CD4-positive, alpha-beta T cell treated with Interleukin-15 for 1 hour (primary cell): Measurements from ENCODE around the gene ZFHX2.
"Not testable (repeated sequence)": the region's sequence is repeated elsewhere in the genome, so short reads cannot be mapped to it uniquely, and the experiment has no call there.

ENCODE experiments used
- DNase-seq: peaks from one replicate; pipeline ENCODE4 v3.0.0-alpha.2; 2020

ZFHX2 gene

DNA sequence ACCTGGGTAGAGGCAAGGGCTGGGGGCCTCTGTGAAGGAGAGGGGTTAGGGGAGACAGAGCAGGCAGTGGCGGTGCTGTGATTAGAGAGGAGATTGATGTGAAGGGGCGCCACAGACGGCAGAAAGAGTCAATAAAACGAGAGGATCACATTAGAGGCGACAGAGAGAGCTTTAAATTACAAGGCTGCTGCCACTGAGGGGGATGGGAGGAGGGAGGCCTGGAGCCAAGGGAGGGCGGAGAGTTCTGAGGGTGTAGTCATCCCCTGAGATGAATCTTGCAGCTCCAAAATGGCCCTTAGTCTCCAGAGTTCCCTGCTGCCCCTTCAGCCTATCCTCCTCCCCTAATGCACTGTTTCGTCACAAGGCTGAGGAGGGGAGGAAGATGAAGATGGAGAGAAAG is 12.8 kb downstream of the ZFHX2 start:
- DNase-seq: no peak

DNA sequence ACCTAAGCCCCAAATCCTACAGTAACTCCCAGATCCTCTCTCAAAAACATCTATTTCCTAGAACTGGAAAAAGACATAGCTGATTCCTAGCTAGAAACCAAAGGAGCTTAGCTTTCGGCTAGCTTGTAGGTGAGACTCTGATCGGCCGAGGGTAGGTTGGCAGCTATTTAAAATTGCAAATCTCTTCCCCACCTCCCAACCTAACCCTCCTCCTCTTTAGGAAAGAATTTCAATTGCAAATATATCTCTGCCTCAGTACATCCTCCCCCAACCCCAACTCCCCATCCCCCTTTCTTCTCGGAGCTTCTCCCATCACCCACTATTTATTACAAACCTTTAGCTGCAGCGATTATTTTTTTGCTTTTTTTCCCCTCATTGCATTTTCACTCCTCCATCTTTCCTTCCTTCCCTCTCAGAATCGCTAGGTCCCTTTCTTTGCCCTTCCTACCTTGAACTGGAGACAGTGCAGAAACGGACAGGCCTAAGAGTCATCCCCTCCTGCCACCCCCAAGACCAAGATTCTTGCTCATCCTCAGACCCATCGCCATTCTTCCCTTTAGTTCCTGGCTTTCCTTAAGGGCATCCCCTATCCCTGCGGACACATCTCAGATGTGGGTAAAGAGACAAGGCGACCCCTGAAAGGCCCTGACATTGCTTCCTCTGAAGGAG is 13.4 kb downstream of the ZFHX2 start:
- DNase-seq: no peak

DNA sequence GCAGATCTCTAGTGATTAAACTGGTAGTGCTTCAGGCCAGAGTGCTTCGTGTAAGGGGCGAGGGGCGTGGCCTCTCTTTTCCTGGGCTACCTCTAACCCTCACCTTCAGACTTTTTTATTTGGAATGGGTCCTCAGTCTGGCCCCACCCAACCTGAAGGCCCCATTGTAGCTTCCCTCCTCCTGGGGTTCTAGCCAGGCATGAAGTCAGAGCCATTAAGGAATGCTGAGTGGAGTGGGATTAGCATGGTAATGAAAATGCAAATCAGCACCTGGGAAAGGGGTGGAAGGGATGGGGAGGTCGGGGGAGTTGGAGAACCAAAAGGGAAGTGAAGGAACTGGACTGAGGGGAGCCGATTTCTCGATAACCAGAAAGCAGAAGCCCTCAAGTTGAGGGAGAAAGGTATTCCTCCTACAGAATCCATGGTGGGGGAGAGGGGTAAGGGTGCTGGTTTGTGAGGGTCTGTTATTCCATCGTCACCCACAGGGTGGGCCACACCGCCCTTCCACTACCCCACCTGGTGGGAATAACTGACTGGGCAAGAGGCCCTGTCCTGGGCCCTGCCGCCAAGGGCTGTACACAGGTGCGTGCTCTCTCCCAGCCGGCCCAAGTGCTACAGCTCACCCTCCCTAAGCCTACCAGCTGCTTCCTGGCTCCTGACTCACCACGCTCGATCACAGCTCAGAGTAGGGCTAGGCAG is 14.1 kb downstream of the ZFHX2 start:
- DNase-seq: no peak

DNA sequence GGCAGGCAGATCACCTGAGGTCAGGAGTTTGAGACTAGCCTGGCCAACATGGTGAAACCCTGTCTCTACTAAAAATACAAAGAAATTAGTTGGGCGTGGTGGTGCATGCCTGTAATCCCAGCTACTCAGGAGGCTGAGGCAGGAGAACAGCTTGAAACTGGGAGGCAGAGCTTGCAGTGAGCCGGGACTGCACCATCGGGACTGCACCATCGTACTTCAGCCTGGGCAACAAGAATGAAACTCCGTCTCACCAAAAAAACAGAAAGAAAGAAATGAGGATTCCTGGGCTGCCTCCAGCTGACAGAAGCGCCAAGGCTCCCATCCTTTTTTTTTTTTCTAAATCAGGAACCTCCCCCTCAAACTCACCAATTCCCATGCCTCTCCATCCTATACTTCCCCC is 14.7 kb downstream of the ZFHX2 start:
- not testable (repeated sequence) for DNase-seq

DNA sequence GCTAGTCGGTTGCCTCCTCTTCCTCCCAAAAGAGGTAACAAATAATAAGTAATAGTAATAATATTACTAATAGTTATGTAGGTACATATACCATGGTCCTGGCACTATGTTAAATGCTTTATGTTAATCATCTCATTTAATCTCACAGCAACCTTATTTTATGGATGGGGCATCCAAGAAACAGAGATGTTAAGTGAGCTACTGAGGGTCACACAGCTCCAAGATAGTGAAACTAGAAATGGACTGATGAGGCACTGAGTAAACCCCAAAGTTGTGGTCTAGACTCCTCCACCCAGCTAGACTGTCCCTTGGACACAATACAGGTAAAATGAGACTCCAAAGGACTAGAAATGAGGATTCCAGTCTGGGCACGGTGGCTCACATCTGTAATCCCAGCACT is 15.1 kb downstream of the ZFHX2 start:
- no peak for DNase-seq

DNA sequence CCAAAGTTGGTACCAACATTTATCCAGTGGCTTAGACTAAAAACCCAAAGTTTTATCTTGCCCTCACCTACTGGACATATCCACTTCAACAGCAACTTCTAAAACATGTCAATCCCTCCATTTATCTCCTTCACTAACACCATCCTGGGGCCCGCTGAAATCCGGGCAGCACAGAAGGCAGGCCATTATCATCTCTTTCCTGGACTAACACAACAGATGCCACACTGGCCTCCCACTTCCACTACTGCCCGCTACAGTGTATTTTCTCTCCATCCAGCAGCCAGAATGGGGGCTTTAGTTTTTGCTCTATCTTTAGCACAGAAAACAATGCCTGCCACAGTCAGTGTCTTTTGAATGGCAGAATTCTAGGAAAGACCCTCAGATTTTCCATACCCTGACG is 15.6 kb downstream of the ZFHX2 start:
- no peak for DNase-seq

DNA sequence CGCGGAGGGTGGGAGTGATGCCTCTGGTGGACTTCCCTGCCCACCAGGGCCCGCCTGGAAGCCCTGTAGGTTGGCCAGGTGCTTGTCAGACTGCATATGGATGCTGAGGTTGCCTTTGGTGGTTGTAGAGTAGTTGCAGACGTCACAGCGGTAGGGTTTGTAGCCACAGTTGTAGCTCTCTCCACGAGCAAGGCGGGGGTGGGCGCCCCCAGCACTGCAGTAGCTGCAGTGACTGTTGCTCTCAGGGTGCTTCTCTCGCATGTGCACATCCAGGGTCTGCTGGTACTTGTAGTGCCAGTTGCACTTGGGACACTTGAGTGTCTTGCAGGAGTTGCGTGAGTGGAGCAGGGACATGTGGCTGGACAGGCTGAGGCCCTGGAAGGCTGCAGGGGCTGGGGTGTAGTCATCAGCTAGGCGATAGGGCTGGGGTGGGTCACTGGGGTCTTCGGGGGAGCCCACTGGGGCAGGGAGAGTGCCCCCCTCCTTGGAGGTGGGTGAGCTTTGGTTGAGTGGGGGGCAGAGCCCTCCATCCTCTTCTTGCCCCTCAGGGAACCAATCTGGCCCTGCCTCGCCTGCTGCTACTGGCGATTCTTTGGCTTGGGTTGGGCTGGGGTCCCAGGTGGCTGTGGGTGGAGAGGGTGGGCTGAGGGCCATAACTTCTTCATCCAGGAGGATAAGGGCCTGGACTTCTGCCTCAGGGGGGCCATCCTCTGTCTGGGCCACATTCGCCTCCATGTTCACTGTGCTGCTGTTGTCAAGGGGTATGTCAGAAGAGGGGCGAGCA is 17.7 kb downstream of the ZFHX2 start:
- DNase-seq: no peak

DNA sequence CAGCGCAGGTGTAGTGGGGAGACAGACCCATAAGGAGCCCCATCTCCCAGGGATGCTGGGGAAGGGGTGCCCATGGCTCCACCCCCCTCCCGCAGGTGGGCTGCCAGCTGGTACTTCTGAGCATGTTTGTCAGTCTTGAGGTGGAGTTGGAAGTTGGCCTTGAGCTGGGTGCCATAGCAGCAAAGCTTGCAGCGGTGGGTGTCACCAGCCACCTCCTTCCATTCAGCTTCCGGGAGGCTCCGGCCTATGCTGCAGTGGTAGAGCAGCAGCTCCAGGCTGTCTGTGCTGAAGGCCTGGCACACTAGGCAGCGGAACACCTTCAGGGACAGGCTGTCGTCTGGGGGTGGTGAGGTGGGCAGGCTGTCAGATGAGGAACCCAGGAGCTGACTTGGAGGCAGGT is 18.9 kb downstream of the ZFHX2 start:
- no peak for DNase-seq

DNA sequence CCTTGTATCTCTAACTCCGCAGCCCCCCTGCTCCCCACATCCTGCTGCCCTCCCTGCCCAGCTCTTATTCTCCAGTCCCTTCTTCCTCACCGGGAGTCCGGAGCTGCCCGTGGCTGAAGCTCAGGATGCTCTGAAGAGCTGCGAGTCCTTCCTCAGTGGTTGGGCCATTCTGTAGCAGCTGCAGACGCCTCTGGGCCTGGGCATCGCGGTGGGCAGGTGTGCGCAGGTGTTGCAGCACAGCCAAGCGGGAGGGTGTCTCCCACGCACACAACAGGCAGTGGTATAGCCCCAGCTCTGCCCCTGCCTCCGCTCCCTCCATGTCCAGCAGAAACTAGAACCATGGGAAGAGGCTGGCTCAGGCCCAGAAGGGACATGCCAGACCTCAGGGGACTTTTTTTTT is 20.2 kb downstream of the ZFHX2 start:
- no peak for DNase-seq

DNA sequence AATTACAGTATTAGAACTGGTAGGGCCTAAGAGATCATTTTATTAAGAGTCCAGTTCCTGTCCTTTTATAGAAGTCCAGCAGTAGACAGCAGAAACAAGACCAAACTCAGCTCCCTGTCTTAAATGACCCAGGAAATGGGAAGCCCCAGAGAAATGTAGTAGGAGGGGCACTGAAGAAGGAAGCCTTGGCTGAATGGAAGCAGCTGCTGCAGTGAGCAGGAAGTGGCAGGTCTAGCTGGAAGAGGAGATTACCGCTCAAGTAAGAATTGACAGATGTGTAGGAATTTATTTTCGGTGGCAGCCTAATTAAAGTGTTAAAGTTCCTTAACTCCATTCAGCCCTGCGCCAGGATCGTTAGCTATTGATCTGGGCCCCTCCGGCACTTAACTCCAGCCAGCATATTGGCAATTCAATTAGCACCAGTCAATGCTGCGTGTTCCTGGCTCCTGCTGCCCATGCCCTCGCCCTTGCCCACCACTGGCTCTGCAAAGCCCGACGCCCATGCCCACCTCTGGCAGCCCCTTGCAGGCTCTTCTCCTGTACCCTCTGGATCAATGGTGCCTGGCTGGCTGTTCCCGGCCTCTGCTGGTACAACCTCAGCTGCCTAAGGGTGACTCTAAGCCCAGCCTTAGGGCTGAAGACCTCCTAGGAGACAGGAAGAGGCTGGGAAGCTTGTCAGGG is 21.1 kb downstream of the ZFHX2 start:
- no peak for DNase-seq

DNA sequence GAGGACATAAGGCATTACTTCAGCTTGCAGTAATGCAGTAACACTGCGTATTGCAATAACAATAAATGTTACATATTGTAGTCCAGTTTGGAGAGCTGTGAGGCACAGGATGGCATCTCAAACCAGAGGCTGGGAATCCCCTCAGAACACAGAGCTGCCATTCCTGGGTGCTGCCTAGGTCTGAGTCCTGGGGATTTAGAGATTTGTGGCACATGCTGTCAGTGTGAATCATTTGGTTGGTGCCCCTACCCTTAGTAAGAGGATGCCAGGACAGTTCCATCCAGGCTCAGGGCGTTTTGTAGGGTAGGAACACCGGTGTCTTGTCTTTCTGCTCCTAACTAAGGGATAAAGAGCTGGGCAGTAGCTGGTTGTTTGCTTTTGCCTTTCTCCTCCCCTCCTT is 22.5 kb downstream of the ZFHX2 start:
- DNase-seq: no peak

DNA sequence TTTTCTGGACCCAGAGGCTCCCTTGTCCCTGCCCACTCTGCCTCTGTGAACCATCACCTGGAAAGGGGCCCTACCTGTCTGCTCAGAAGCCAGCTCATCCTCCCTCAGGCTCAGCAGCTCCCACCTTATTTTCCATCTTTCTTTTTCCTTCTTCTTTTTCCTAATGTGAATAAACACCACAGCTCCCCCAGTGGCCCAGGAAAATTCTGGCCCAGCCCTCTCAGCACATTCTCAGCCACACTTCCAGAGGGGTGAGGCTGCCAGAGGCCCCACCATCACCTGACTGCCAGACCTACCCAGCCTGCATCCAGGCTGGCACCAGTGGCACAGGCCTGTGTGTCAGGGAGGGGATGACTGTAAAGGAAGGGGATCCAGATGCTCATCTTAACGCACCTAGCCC is 23.0 kb downstream of the ZFHX2 start:
- DNase-seq: no peak

DNA sequence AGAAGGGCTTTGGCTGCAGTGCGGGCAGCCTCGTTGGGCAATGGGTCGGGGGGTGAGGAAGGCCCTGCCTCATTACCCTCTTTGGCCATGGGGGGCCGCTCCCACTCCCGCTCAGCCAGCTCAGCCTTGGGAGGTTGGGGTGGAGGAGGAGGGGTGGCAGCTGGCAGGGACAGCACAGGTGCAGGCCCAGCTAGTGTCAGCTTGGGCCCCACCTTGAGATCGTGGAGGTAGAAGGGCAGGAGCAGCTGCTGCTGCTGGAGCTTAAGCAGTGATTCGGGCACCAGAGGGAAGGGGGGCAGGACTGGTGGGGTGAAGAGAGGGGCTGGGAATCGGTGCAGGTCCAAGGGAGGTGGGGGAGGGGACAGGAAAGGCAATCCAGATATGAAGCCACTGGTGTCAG is 26.0 kb downstream of the ZFHX2 start:
- no peak for DNase-seq

DNA sequence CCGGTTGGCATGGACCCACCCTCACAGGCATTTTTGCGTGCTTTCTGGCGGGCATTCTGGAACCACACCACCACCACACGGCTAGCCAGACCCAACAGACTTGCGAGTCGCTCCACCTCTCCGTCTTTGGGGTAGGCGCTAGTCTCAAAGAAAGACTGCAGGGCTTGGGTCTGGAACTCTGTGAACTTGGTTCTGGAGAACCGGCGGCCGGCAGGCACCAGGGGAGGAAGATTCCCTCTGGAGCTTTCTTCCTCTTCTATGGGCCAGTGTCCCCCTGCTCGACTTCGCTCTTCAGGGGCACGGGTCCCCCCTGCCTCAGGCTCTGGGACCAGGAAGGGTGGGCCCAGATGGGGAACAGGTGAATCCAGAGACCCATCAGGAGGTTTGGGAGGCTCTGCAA is 26.6 kb downstream of the ZFHX2 start:
- DNase-seq: no peak

DNA sequence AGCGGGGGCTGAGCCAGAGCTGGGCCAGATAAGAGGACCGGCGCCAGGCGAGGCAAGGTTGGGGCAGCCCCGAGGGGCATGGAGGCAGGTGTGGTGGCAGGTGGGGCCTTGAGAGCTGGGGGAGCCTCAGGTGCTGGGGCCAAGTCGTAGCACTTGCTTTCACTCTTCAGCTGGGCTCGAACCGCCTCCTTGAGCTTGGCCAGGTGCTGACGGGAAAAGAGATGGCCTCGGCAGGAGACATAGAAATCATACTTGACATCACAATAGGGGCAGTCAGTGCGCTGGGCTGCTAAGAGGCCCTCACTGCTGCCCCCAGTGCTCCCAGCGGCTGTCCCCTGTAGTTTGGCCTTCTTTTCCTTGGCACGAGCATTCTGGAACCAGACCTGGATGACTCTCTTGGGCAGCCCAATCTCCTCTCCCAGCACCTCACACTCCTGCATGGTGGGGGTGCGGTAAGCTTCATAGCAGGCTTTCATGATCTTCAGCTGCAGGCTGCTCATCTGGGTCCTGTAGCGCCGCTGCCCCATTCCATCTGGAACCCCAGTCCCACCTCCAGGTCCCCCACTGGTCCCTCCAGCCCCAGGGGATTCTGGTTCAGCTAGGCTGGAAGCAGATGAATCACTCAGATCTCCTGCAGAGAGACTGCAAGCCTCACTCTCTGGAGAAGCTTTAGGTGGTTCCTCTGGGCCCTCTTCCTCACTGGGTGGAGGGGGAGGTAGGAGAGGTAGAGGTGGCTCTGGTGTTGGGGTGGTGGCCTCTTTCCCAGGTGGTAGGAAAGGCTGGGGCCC is 28.1 kb downstream of the ZFHX2 start:
- no peak for DNase-seq

DNA sequence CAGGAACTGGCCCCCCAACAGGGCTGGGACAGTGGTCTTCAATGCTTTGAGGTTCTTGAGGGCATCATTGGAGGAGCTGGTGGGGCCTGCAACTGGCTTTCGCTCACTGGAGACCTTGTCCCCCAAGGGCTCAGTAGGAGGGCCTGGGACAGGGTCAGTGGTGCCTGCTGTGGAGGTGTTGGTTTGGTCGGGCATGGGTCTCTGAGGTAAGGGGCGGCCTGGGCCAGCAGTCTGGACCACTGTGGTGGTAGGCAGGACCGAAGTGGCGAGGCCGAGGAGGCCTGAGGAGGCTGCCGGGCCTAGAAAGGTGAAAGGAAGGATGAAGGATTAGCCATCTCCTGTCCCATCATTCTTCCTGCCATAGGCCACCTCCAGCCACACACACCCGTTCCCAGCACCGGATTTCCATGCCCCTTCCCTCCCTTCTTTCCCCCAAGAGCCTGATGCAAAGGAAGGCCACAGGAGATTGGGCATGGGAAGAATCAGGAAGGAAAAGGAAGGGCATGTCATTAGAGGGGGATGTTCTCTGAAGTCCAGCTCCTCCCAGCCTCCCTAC is 28.8 kb downstream of the ZFHX2 start:
- DNase-seq: no peak

DNA sequence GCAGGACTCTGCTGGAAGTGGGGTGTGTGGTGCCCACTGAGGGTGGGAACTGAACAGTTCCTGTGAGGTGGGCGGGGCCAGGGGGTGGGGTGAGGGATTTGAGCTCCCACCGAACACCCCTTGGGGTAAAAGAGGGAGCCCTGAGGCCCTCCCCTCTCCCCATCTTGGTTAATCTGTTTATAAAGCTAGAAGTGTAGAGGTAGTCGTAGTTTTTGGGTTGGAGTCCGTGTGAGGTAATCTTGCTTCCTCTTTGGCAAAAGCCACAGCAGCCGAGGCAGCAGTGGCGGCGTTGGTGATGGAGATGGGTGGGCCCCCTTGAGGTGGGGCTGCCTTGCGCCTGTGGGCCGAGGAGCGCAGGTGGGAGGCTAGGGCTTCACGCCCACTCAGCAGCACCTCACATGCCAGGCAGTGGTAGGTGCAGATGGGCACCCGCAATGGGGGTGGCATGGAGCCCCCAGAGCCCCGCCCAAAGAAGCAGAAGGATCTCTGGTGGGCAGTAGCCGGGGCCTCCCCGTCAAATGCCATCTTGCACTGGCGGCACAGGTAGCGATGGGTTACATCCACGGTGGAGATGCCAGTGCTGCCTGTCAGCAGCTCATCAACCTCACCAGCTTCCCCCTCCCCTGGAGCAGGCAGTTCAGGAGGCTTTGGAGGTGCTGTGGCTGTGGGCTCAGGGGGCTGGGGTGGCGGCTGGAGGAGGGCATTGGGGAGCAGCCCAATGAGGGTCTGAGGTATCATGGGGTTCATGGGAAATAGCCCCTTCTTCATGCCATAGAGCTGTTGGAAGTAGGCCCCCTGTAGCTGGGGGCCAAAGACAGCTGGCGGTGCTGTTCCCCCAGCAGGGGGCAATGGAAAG is 29.6 kb downstream of the ZFHX2 start:
- DNase-seq: no peak

DNA sequence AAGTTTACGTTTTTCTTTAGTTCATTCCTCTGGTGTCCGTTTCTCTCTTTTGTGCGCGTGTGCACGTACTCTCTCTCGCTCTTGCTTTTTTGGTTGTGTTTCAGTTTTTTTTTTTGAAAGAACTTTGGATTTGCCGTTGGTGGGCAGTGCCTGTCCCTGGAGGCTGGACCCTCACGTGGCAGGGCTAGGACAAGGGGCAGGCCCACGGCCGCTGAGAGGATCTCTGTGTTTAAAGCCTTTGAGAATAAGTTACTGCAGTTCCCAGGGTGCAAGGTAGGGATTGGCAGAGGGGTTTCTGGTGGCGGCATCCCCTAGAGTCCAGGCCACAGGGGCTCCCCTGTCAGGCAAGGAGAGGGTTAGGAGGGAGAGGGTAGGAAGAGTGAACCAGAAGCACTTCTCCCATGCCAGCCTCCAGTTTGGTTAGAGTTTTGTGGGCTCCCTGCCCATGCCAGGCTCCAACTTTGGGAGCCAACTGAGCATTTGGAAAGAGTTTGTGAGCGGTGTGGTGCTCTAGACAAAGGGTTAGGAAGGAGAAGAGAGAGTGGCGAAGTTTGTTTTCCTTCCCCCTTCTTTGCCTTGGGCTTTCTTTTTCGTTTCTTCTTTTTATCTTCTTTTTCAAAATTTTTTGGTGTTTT is 30.5 kb downstream of the ZFHX2 start:
- DNase-seq: no peak

DNA sequence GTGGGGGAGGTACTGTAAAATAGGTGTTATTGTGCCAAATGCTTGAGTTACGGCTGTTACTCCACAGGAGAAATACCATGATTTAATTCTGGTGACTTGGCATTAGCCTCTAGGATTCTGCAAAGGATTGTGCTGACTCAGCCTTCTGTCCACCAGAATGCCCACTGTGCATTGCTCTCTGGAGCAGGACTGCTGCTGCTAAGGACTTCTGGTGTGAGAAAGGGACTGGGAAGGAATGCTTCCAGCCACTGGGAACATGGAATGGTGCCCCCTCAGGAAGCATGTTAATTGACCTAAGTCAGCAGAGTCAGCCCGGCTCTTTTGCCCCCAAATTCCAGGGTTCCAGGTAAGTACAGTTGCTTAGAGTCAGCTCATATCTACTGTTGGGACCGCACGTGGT is 32.9 kb downstream of the ZFHX2 start:
- no peak for DNase-seq

DNA sequence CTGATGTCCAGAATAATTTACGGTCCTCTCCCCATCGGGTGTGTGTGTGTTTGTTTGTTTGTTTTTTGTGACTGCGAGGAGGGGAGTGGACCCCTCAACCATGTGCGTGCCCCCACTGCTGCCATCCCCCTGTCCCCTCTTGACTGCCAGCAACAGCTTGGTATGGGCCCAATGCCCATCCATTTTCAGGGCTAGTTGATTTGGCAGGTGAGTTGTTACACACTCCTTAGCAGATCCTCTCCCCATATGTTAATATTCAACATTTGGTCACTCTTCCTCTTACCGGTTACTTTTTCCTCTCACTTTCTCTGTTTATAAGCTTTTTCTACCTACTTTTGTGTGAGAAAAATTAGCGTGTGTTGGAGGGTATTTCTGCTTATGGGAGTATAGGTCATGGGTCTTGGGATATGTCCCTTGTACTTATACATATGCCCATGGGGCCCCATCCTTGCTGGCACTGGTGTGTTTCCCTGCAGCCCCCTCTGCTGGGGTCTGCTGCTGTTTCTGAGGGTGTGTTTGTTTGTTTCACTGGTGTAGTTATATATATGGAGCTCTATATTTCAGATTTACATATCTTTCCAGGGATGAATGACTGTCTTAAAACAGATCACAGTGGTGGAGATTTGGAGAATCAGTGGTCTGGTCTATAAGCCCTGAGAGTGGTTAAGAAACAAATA is 33.8 kb downstream of the ZFHX2 start:
- DNase-seq: no peak

DNA sequence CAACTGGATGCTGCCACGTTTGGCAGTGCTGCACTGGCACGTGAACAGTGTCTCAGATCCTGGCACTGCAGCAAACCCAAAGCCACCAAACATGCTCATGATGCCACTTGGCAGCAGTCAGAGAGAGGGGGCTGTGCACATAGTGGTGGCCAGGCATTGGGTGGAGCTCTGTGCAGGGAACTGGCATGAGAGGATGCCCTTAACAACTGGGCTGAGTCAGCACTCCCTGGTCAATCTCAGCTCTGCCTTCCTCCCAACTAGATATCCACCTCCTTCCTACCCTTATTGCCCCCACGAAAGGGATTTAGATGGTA is 37.0 kb downstream of the ZFHX2 start:
- no peak for DNase-seq
